Mucosa of descending colon (tissue), 3 donors: ENCODE measurements around the gene AQP10. TPM values are rescaled to one million over a fixed set of nuclear protein-coding genes. Genes with fewer than 3 reads are reported as not detected.
"Not testable (repeated sequence)": the region's sequence is repeated elsewhere in the genome, so short reads cannot be mapped to it uniquely, and the experiment has no call there.

Experiments
- ATAC-seq: fragments of 200-7000 bp; cut with Tn5 transposase; one replicate; pipeline ENCODE4 v1.9.1; 2020; ENCODE audit warnings: mild to moderate bottlenecking, moderate library complexity
- DNase-seq, 3 donors: peaks; one replicate each; pipeline ENCODE4 v3.0.0-alpha.2; 2020
- H3K36me3 ChIP-seq: fragments of 200-600 bp; one replicate; pipeline ENCODE4 v1.8.0; 2021; ENCODE audit warnings: low read depth, mild to moderate bottlenecking
- H3K4me1 ChIP-seq: fragments of 200-600 bp; one replicate; pipeline ENCODE4 v1.8.0; 2021; ENCODE audit warnings: low read depth, mild to moderate bottlenecking
- H3K4me3 ChIP-seq: fragments of 200-600 bp; one replicate; pipeline ENCODE4 v1.8.0; 2021; ENCODE audit warnings: mild to moderate bottlenecking
- H3K9me3 ChIP-seq: fragments of 200-600 bp; one replicate; pipeline ENCODE4 v1.8.0; 2021; ENCODE audit warnings: mild to moderate bottlenecking
- intact Hi-C, 2 donors: fragments of 100-400 bp; cut with DNase I in 1 of 2; cut with micrococcal nuclease in 1 of 2; formaldehyde crosslinking; loops; one replicate each; pipeline versions ENCODE4 v1.11.0 to v1.11.1; 2022; cut with DNase I, micrococcal nuclease
- long read RNA-seq, 2 donors: library from polyadenylated mRNA; unstranded; transcript quantifications; one replicate each; pipeline ENCODE4 v2.0.0, GENCODE V29; 2019 to 2021
- total RNA-seq, 3 donors: library from RNA; stranded (reverse); fragmentation: NEBNext Ultra II Directional in 2 of 3; extraction: Animal tissue kit (Norgen Biotek cat#: 25700) in 2 of 3; gene quantifications; one replicate each; pipeline versions ENCODE4 v1.2.1 to v1.2.4, GENCODE V29; 2021 to 2023
- TF ChIP-seq, protein P1 (sequence below): fragments of 200-600 bp; IDR thresholded peaks from one replicate; pipeline ENCODE4 v1.8.0; 2022; ENCODE audit warnings: antibody characterized with exemption, mild to moderate bottlenecking
- donor health status: DM: no; HTN: no; CAD: no; lungs with moderate emphysema.
- donor health status: DM: no; HTN: no; CAD: no.
- donor health status: DM: no; HTN: yes; CAD: no.

AQP10 gene, protein sequence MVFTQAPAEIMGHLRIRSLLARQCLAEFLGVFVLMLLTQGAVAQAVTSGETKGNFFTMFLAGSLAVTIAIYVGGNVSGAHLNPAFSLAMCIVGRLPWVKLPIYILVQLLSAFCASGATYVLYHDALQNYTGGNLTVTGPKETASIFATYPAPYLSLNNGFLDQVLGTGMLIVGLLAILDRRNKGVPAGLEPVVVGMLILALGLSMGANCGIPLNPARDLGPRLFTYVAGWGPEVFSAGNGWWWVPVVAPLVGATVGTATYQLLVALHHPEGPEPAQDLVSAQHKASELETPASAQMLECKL
- total RNA-seq = not detected
- long read RNA-seq, donor 1 = 0 reads
- long read RNA-seq, donor 2 = 0 reads

DNA sequence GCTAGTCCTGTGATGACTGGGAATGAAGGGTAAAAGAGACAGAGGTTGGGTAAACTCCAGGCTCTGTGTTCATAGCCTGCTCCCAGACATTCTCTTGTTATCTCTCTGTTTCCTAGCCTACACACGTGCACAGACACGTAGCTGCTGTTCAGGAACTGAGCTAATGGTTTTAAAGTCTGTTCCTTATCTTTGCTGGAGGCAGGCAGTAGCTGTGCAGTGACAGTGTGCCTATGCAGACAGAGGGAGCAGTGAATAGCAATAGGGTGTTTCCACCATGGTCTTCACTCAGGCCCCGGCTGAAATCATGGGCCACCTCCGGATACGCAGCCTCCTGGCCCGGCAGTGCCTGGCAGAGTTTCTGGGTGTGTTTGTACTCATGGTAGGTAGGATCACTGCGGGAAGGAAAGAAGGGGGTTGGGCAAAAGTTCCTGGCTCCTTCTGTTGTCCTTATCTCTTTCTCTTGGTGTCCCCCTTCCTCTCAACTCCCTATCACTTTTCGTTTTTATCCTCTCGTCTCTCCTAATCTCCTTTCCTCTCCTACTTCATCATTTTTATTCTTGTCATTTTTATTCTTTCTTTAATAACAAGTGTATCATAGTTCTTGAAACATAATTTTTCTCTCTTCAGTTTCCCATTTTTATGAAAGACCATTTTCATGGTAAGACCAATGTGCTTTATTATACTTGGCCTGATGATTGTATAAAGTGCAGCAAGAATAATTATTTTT, at the start of gene AQP10:
Gene AQP10 (plus strand): TSS at position 212 of the 727 bp plus-strand sequence. CDS start 63 bp downstream, at position 275.
- no peak within 1 kb of the TSS for H3K4me3 ChIP-seq
- H3K9me3 ChIP-seq = peaks cover 7% of the 10 kb centered on the region
- H3K36me3 ChIP-seq = no peaks in the 10 kb centered on the region
- peak in 1 of 3 donors; percentile 28 for DNase-seq
- TF ChIP-seq, protein P1, sequence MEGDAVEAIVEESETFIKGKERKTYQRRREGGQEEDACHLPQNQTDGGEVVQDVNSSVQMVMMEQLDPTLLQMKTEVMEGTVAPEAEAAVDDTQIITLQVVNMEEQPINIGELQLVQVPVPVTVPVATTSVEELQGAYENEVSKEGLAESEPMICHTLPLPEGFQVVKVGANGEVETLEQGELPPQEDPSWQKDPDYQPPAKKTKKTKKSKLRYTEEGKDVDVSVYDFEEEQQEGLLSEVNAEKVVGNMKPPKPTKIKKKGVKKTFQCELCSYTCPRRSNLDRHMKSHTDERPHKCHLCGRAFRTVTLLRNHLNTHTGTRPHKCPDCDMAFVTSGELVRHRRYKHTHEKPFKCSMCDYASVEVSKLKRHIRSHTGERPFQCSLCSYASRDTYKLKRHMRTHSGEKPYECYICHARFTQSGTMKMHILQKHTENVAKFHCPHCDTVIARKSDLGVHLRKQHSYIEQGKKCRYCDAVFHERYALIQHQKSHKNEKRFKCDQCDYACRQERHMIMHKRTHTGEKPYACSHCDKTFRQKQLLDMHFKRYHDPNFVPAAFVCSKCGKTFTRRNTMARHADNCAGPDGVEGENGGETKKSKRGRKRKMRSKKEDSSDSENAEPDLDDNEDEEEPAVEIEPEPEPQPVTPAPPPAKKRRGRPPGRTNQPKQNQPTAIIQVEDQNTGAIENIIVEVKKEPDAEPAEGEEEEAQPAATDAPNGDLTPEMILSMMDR = no peak
- intact Hi-C loops = no loop called here
- peaks cover 11% of the 10 kb centered on the region for H3K4me1 ChIP-seq
- ATAC-seq = peak; percentile 61

DNA sequence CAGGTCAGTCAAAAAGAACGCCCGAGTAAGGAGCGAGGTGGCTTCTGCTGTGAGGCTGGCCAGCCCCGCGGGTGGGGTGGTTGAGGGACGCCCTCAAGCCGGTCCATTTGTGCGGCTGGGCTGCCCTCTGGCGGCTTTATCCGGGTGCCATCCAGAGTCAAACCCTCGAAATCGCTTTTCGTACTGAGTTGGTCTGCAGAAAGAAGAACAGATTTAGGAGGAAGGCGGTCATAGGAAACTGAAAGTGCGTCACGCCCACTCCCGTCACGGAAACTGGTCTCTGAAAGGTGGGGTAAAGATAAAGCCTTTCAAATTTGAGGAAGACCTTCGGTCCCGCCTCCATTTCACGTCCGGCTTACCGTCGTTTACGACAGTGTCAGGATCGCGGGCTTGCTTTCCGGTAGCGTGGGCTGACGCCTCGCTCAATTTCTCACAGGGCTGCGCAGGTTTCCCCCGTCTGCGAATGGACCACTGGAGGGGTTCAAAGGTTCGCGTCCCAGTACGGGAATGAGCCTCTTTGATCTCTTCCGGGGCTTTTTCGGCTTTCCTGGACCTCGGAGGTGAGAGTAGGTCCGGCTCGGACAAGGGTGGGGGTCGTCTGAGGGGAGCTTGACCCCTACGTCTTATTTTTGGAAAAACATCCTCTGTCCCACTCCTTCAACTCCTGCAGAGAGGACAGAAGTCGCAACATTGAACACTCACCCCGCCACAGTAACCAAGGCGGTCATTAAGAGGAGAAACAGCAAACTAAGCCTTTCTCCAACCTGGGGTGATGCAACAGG, 48.5 kb upstream of the AQP10 start, which contains the start of gene HAX1:
Gene HAX1 (plus strand): TSS at position 413 of the 782 bp plus-strand sequence. CDS start 95 bp downstream, at position 508.
- no peaks in the 10 kb centered on the region for H3K9me3 ChIP-seq
- peak; percentile 98 for ATAC-seq
- peak within 1 kb of the TSS; percentile 43 for H3K4me3 ChIP-seq
- H3K4me1 ChIP-seq = peaks cover 10% of the 10 kb centered on the region
- H3K36me3 ChIP-seq = no peaks in the 10 kb centered on the region
- DNase-seq = peak; percentile 95 to 97 (median 96)
- intact Hi-C loops = no loop called here
- TF ChIP-seq, protein P1 = peak; percentile 40

- ATAC-seq (no peak), DNase-seq (no peak)
- TF ChIP-seq, protein P1 = no peak
- intact Hi-C loops = no loop called here
- Histone ChIP-seq H3K36me3 (no peaks in the 10 kb centered on the region), H3K9me3 (no peaks in the 10 kb centered on the region), H3K4me3 (peak overlapping the region; percentile 43), H3K4me1 (peaks cover 10% of the 10 kb centered on the region)
These were observed 47.8 kb upstream of the AQP10 start for GRCh38 chr1:154272999-154273563.

DNA sequence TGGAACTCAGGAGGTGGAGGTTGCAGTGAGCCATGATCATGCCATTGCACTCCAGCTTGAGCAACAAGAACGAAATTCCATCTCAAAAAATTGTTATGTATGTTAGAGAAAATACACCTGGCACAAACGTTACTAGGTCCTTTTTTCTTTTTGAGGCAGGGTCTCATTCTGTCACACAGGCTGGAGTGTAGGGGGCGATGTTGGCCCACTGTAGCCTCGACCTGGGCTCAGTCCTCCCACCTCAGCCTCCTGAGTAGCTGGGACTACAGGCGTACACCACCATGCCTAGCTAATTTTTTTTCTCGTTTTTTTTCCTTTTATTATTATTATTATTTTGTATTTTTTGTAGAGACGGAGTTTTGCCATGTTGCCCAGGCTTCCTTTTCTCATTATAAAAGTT, 44.1 kb upstream of the AQP10 start:
- no peak overlapping the region for H3K4me3 ChIP-seq
- H3K9me3 ChIP-seq = no peaks in the 10 kb centered on the region
- intact Hi-C loops = no loop called here
- DNase-seq (no peak), ATAC-seq (no peak)
- TF ChIP-seq, protein P1 = no peak
- H3K4me1 ChIP-seq = peaks cover 5% of the 10 kb centered on the region
- H3K36me3 ChIP-seq = no peaks in the 10 kb centered on the region

- intact Hi-C loops, ATAC-seq, H3K9me3 ChIP-seq, DNase-seq, H3K36me3 ChIP-seq, H3K4me1 ChIP-seq, H3K4me3 ChIP-seq: not testable (repeated sequence)
These were observed 33.3 kb upstream of the AQP10 start for GRCh38 chr1:154287591-154287990.
